GM23338 (cell line): ENCODE measurements around the gene LAMC2. TPM values are rescaled to one million over a fixed set of nuclear protein-coding genes. Genes with fewer than 3 reads are reported as not detected.

Experiments used
- ATAC-seq: fragments of 200-7000 bp; cut with Tn5 transposase; 3 replicates; pipeline ENCODE4 v1.9.1; 2020
- DNase-seq: peaks from one replicate; pipeline ENCODE4 v3.0.0-alpha.2; 2015; ENCODE audit warnings: low spot score
- H2AFZ ChIP-seq: fragments of 200-600 bp; sonication (generic); 2 replicates; pipeline ENCODE4 v1.8.0; 2016; ENCODE audit warnings: antibody characterized with exemption, mild to moderate bottlenecking, moderate library complexity
- H3F3A ChIP-seq: fragments of 200-600 bp; sonication (generic); replicated peaks from 2 replicates; pipeline ENCODE4 v1.8.0; 2017; ENCODE audit warnings: antibody characterized with exemption, mixed run types, low read depth
- H3K27ac ChIP-seq: fragments of 200-600 bp; sonication (generic); 2 replicates; pipeline ENCODE4 v1.6.1; 2016; ENCODE audit warnings: low read depth
- H3K27me3 ChIP-seq: fragments of 200-600 bp; sonication (generic); 2 replicates; pipeline ENCODE4 v1.8.0; 2016; ENCODE audit warnings: mild to moderate bottlenecking, mixed run types, moderate library complexity; ENCODE audit not compliant: insufficient read depth
- H3K36me3 ChIP-seq: fragments of 200-600 bp; sonication (generic); 2 replicates; pipeline ENCODE4 v1.8.0; 2016; ENCODE audit warnings: mild to moderate bottlenecking; ENCODE audit not compliant: insufficient read depth
- H3K4me1 ChIP-seq: fragments of 200-600 bp; sonication (generic); 2 replicates; pipeline ENCODE4 v1.8.0; 2016; ENCODE audit warnings: mild to moderate bottlenecking, moderate library complexity; ENCODE audit not compliant: insufficient read depth
- H3K4me2 ChIP-seq: fragments of 200-600 bp; sonication (generic); 2 replicates; pipeline ENCODE4 v1.7.1; 2017; ENCODE audit warnings: mixed run types
- H3K4me3 ChIP-seq: fragments of 200-600 bp; sonication (generic); 2 replicates; pipeline ENCODE4 v1.6.1; 2016; ENCODE audit warnings: mixed run types
- H3K79me2 ChIP-seq: fragments of 200-600 bp; sonication (generic); replicated peaks from 2 replicates; pipeline ENCODE4 v1.8.0; 2017; ENCODE audit warnings: mild to moderate bottlenecking; ENCODE audit not compliant: insufficient read depth
- H3K9me2 ChIP-seq: fragments of 200-600 bp; sonication (generic); 2 replicates; pipeline ENCODE4 v1.8.0; 2017; ENCODE audit not compliant: insufficient read depth
- H4K20me1 ChIP-seq: fragments of 200-600 bp; sonication (generic); replicated peaks from 2 replicates; pipeline ENCODE4 v1.8.0; 2017; ENCODE audit warnings: mild to moderate bottlenecking; ENCODE audit not compliant: insufficient read depth
- H3K27ac Mint-ChIP-seq: 2 replicates; pipeline ENCODE4 v1.8.0; 2020; ENCODE audit warnings: inconsistent platforms, mild to moderate bottlenecking, moderate library complexity, mixed read lengths
- H3K27me3 Mint-ChIP-seq: 3 replicates; pipeline ENCODE4 v1.8.0; 2022; ENCODE audit warnings: low read depth, mild to moderate bottlenecking, moderate library complexity, mixed read lengths, inconsistent platforms; ENCODE audit not compliant: insufficient read depth, poor library complexity
- H3K36me3 Mint-ChIP-seq: 3 replicates; pipeline ENCODE4 v1.8.0; 2021; ENCODE audit warnings: low read depth, mild to moderate bottlenecking, inconsistent platforms, moderate library complexity, mixed read lengths
- H3K4me1 Mint-ChIP-seq: 3 replicates; pipeline ENCODE4 v1.8.0; 2020; ENCODE audit warnings: mild to moderate bottlenecking, inconsistent platforms, mixed read lengths
- H3K4me3 Mint-ChIP-seq: 3 replicates; pipeline ENCODE4 v1.8.0; 2021; ENCODE audit warnings: moderate library complexity, mild to moderate bottlenecking, inconsistent platforms, mixed read lengths
- H3K9me3 Mint-ChIP-seq: 3 replicates; pipeline ENCODE4 v1.8.0; 2020; ENCODE audit warnings: moderate library complexity, mild to moderate bottlenecking, inconsistent platforms, mixed read lengths
- CREB1 ChIP-seq: fragments of 250-450 bp; sonication (Bioruptor Pico); IDR thresholded peaks from 2 replicates; pipeline ENCODE4 v1.5.0; 2020; ENCODE audit warnings: low read depth, mild to moderate bottlenecking, moderate library complexity
- CTCF ChIP-seq, 2 experiments: fragments of 200-600 bp in 1 of 2; sonication (generic) in 1 of 2; conservative IDR thresholded peaks; 2 replicates each; pipeline versions ENCODE4 v1.5.1 to v1.6.1; 2016 to 2017; ENCODE audit warnings: antibody characterized with exemption in 2 of 2, low read depth in 2 of 2, mild to moderate bottlenecking in 2 of 2, moderate library complexity in 1 of 2
- ETS1 ChIP-seq: IDR thresholded peaks from 2 replicates; pipeline ENCODE4 v1.6.1; 2016; ENCODE audit warnings: antibody characterized with exemption
- JUNB ChIP-seq: IDR thresholded peaks from one replicate; pipeline ENCODE4 v1.6.1; 2016; ENCODE audit warnings: antibody characterized with exemption; ENCODE audit not compliant: unreplicated experiment
- NANOG ChIP-seq: IDR thresholded peaks from 2 replicates; pipeline ENCODE4 v1.6.1; 2016; ENCODE audit warnings: antibody characterized with exemption, borderline replicate concordance
- ZNF114 ChIP-seq: fragments of 250-450 bp; sonication (Bioruptor Pico); IDR thresholded peaks from 2 replicates; pipeline ENCODE4 v1.5.0; 2020; ENCODE audit warnings: mild to moderate bottlenecking, moderate library complexity
- ZNF462 ChIP-seq: fragments of 250-450 bp; sonication (Bioruptor Pico); IDR thresholded peaks from 2 replicates; pipeline ENCODE4 v1.5.0; 2020; ENCODE audit warnings: mild to moderate bottlenecking, moderate library complexity
- polyA plus RNA-seq: library from polyadenylated mRNA; unstranded; fragments of >200 nt; fragmentation: Nextera tagmentation; extraction: Ambion mirVana; gene quantifications from 2 replicates; pipeline ENCODE4 v1.2.1, GENCODE V29; 2016
- total RNA-seq: library from RNA; depleted of rRNA; stranded (reverse); fragments of >200 nt; shearing (Covaris generic); gene quantifications from 2 replicates; pipeline ENCODE4 v1.2.3, GENCODE V29; 2014

LAMC2 gene
- total and polyA plus RNA-seq, 2 experiments from 2014 or later, result 4.3 to 19.5 TPM

GRCh38 chr1:183223467-183223866 is 37.4 kb downstream of the LAMC2 start (continued):
- no peak for TF ChIP-seq ZNF462 (CRISPR knock-in tag)

- Histone ChIP-seq H3K27me3 (no peaks in the 10 kb centered on the region), H3F3A (no peaks in the 10 kb centered on the region), H4K20me1 (no peaks in the 10 kb centered on the region), H3K4me1 (no peaks in the 10 kb centered on the region), H3K4me2 (no peak overlapping the region), H3K27ac (no peak overlapping the region), H3K79me2 (no peaks in the 10 kb centered on the region), H2AFZ (no peak overlapping the region), H3K9me2 (no peaks in the 10 kb centered on the region), H3K36me3 (no peaks in the 10 kb centered on the region), H3K4me3 (no peak overlapping the region)
- Mint-ChIP-seq H3K27me3 (peaks cover 2% of the 10 kb centered on the region), H3K4me1 (peaks cover 23% of the 10 kb centered on the region), H3K9me3 (no peaks in the 10 kb centered on the region), H3K36me3 (no peaks in the 10 kb centered on the region), H3K4me3 (no peak overlapping the region), H3K27ac (no peak overlapping the region)
- ATAC-seq, result no peak
- no peak for DNase-seq
- TF ChIP-seq CREB1 (CRISPR knock-in tag) (no peak), ETS1 (no peak), NANOG (no peak), ZNF114 (CRISPR knock-in tag) (no peak), JUNB (no peak), ZNF462 (CRISPR knock-in tag) (no peak), CTCF (conservative IDR thresholded peaks at IDR 0.05; ENCODE audit: low read depth in 2 of 2) (no peak)
Observed at GRCh38 chr1:183226361-183226760, 40.3 kb downstream of the LAMC2 start.
